Endothelial cell of umbilical vein (primary cell): ENCODE results near the gene KLHL26. TPM values are rescaled to one million over a fixed set of nuclear protein-coding genes. Genes with fewer than 3 reads are reported as not detected.

ENCODE experiments used
- BruUV-seq: library from RNA; stranded (reverse); fragments of 400-500 nt; replicated peaks from 2 replicates; lab custom pipeline; 2021; lab: Mats Ljungman, UMichigan
- CTCF ChIA-PET: fragments of 300-600, 350-600 bp; sonication (Branson Sonifier 250); formaldehyde crosslinking; loops from one replicate; lab custom pipeline; 2021; ENCODE audit warnings: antibody characterized with exemption, inconsistent platforms; lab: Charles Lee
- POLR2A ChIA-PET: fragments of 300-600, 350-600 bp; sonication (Branson Sonifier 250); formaldehyde crosslinking; loops from one replicate; lab custom pipeline; 2021; ENCODE audit warnings: antibody characterized with exemption, inconsistent platforms; lab: Charles Lee
- DNase-seq: peaks from one replicate; pipeline ENCODE4 v3.0.0-alpha.2; 2011; ENCODE audit warnings: low read depth, low spot score
- FAIRE-seq: peaks from 2 replicates; lab custom pipeline; 2011; peaks lifted over from hg19 to GRCh38; lab: Jason Lieb, UNC
- H2AFZ ChIP-seq: 2 replicates; pipeline ENCODE4 v1.6.0; 2012; ENCODE audit warnings: low read depth, low read length, control low read depth, inconsistent platforms
- H3K27ac ChIP-seq: 2 replicates; pipeline ENCODE4 v1.5.1; 2011; ENCODE audit warnings: low read depth, mild to moderate bottlenecking, control low read depth, low read length, moderate library complexity; ENCODE audit not compliant: insufficient read depth
- H3K27me3 ChIP-seq, 2 experiments: 2 replicates each; pipeline versions ENCODE4 v1.6.0 to v1.6.1; 2011; ENCODE audit warnings: low read length in 2 of 2, mixed read lengths in 1 of 2; ENCODE audit not compliant: control insufficient read depth in 2 of 2, insufficient read depth in 2 of 2
- H3K36me3 ChIP-seq, 2 experiments: 2 replicates in 1 of 2; 3 replicates in 1 of 2; pipeline ENCODE4 v1.5.1; 2011; ENCODE audit warnings: low read length in 2 of 2, mild to moderate bottlenecking in 1 of 2, moderate library complexity in 1 of 2; ENCODE audit not compliant: control insufficient read depth in 2 of 2, insufficient read depth in 2 of 2; ENCODE audit errors: extremely low read depth in 1 of 2
- H3K4me1 ChIP-seq: 3 replicates; pipeline ENCODE4 v1.5.1; 2011; ENCODE audit warnings: mild to moderate bottlenecking, low read length; ENCODE audit not compliant: control insufficient read depth, insufficient read depth; ENCODE audit errors: extremely low read depth
- H3K4me2 ChIP-seq: 2 replicates; pipeline ENCODE4 v1.6.1; 2011; ENCODE audit warnings: low read length, control low read depth, mixed read lengths; ENCODE audit not compliant: insufficient read depth
- H3K4me3 ChIP-seq, 3 experiments: fragments of 200-600 bp in 1 of 3; sonication (generic), shearing (Covaris generic) in 1 of 3; replicated peaks in 1 of 3; 2 replicates each; pipeline ENCODE4 v1.5.1; 2011 to 2016; ENCODE audit warnings: control low read depth in 3 of 3, low read length in 3 of 3, mild to moderate bottlenecking in 2 of 3, inconsistent platforms in 1 of 3, low read depth in 1 of 3, moderate library complexity in 1 of 3; ENCODE audit not compliant: insufficient read depth in 1 of 3
- H3K79me2 ChIP-seq: 2 replicates; pipeline ENCODE4 v1.6.0; 2012; ENCODE audit warnings: low read length, inconsistent platforms; ENCODE audit not compliant: control insufficient read depth, insufficient read depth
- H3K9ac ChIP-seq: replicated peaks from 2 replicates; pipeline ENCODE3; 2011; ENCODE audit warnings: low read length, control low read depth; ENCODE audit not compliant: insufficient read depth; ENCODE audit errors: extremely low read depth
- H3K9me1 ChIP-seq: replicated peaks from 3 replicates; pipeline ENCODE4 v1.6.0; 2011; ENCODE audit warnings: mild to moderate bottlenecking, low read length; ENCODE audit not compliant: control insufficient read depth, insufficient read depth; ENCODE audit errors: extremely low read depth
- H3K9me3 ChIP-seq: replicated peaks from 2 replicates; pipeline ENCODE4 v1.5.1; 2012; ENCODE audit warnings: low read length, inconsistent platforms; ENCODE audit not compliant: control insufficient read depth, insufficient read depth
- H4K20me1 ChIP-seq: replicated peaks from 2 replicates; pipeline ENCODE3; 2011; ENCODE audit warnings: mild to moderate bottlenecking, low read length; ENCODE audit not compliant: control insufficient read depth, insufficient read depth; ENCODE audit errors: extremely low read depth
- CTCF ChIP-seq, 2 donors: IDR thresholded peaks; 1 replicate in 1 of 2; 2 replicates in 1 of 2; pipeline ENCODE4 v1.5.1; 2011; ENCODE audit warnings: low read length in 2 of 2, mild to moderate bottlenecking in 2 of 2, moderate library complexity in 2 of 2, control low read depth in 1 of 2, inconsistent platforms in 1 of 2, low read depth in 1 of 2; ENCODE audit not compliant: insufficient read depth in 1 of 2; ENCODE audit errors: extremely low read depth in 1 of 2
- EZH2 ChIP-seq: IDR thresholded peaks from 2 replicates; pipeline ENCODE4 v1.6.1; 2012; ENCODE audit warnings: borderline replicate concordance, low read depth, mild to moderate bottlenecking, moderate library complexity, low read length, inconsistent platforms; ENCODE audit not compliant: severe bottlenecking
- FOS ChIP-seq: IDR thresholded peaks from 2 replicates; pipeline ENCODE4 v1.6.1; 2011; ENCODE audit warnings: mild to moderate bottlenecking, low read length, moderate library complexity, borderline replicate concordance; ENCODE audit not compliant: insufficient read depth
- GATA2 ChIP-seq: IDR thresholded peaks from 2 replicates; pipeline ENCODE4 v1.7.0; 2011; ENCODE audit warnings: low read depth, mild to moderate bottlenecking, moderate library complexity, mixed read lengths, low read length; ENCODE audit not compliant: insufficient read length, insufficient read depth
- JUN ChIP-seq: IDR thresholded peaks from 2 replicates; pipeline ENCODE4 v1.6.1; 2011; ENCODE audit warnings: borderline replicate concordance, low read depth; ENCODE audit not compliant: insufficient read length, insufficient read depth
- POLR2A ChIP-seq: IDR thresholded peaks from 2 replicates; pipeline ENCODE4 v1.6.1; 2012; ENCODE audit warnings: low read depth, mild to moderate bottlenecking, control low read depth, low read length
- POLR2AphosphoS5 ChIP-seq: IDR thresholded peaks from 2 replicates; pipeline ENCODE4 v1.6.1; 2012; ENCODE audit warnings: low read depth, mild to moderate bottlenecking, control low read depth, low read length, moderate library complexity; ENCODE audit not compliant: insufficient read depth
- dilution Hi-C: fragments of 300-500 bp; cut with MboI; formaldehyde crosslinking; loops from one replicate; pipeline ENCODE4 v1.15.0; 2019; ENCODE audit warnings: low sequenced_read_pairs; ENCODE audit not compliant: extremely low pct_ligation_motif_present
- intact Hi-C: fragments of 100-400 bp; cut with micrococcal nuclease; formaldehyde crosslinking; loops from one replicate; pipeline ENCODE4 v1.10.0; 2022
- polyA plus RNA-seq, 4 experiments: library from polyadenylated mRNA; depleted of rRNA in 3 of 4; stranded (reverse) in 3 of 4; unstranded in 1 of 4; fragments of >200 nt; gene quantifications; 2 replicates each; pipeline versions ENCODE4 v1.2.1 to v1.2.3, GENCODE V29; 2011 to 2012; ENCODE audit warnings: missing spikeins in 1 of 4
- total RNA-seq: library from RNA; stranded (reverse); gene quantifications from 2 replicates; pipeline ENCODE4 v1.2.3, GENCODE V29; 2021
- TF ChIP-seq, protein P1 (sequence below): IDR thresholded peaks from 2 replicates; pipeline ENCODE4 v1.6.1; 2011; ENCODE audit not compliant: insufficient read depth, insufficient read length

The KLHL26 gene
- total and polyA plus RNA-seq, 2 donors (not counting 3 experiments of a cell fraction or from before 2014, with no cell fraction given): 2.4 to 6.2 TPM

- POLR2A ChIA-PET: no interaction called here
- no peaks in the 10 kb centered on the region for H3K36me3 ChIP-seq
- FAIRE-seq (no peak), DNase-seq (no peak)
- H4K20me1 ChIP-seq: no peaks in the 10 kb centered on the region
- H3K4me3 ChIP-seq: no peak overlapping the region
- no peaks in the 10 kb centered on the region for H3K9me3 ChIP-seq
- BruUV-seq: no TSS peak
- H3K4me2 ChIP-seq: no peak overlapping the region
- H3K27me3 ChIP-seq: peaks cover 64 to 73% of the 10 kb centered on the region in 2 experiments
- dilution Hi-C loops (no loop called here), intact Hi-C loops (no loop called here)
- no peaks in the 10 kb centered on the region for H3K79me2 ChIP-seq
- no peaks in the 10 kb centered on the region for H3K9me1 ChIP-seq
- H3K9ac ChIP-seq: no peak overlapping the region
- no peak overlapping the region for H3K27ac ChIP-seq
- H3K4me1 ChIP-seq: peaks cover 16% of the 10 kb centered on the region
- TF ChIP-seq POLR2AphosphoS5 (no peak), GATA2 (no peak), EZH2 (peak; percentile 43), POLR2A (no peak), CTCF (IDR thresholded peaks at IDR 0.05; ENCODE audit: extremely low read depth in 1 of 2, insufficient read depth in 1 of 2, low read depth in 1 of 2, low read length in 2 of 2) (no peak), FOS (no peak), JUN (no peak)
- TF ChIP-seq, protein P1, sequence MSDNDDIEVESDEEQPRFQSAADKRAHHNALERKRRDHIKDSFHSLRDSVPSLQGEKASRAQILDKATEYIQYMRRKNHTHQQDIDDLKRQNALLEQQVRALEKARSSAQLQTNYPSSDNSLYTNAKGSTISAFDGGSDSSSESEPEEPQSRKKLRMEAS: no peak
- CTCF ChIA-PET: interaction anchor here (1.4 kb wide), 1 partner anchor 22 kb away, joined by 4 read pairs; the partner anchor contains the start of gene REX1BD
- H2AFZ ChIP-seq: no peak overlapping the region
Observed at GRCh38 chr19:18611327-18612050, 25.3 kb upstream of the KLHL26 start.
